ENCODE measurements around the gene ALOX15B. TPM values are rescaled to one million over a fixed set of nuclear protein-coding genes. Genes with fewer than 3 reads are reported as not detected.

Gene ALOX15B
- total RNA-seq, 1 experiment from 2014 or later: not detected

- H3K4me1 Mint-ChIP-seq (ENCODE audit: low read depth, unreplicated experiment): no peaks in the 10 kb centered on the region
- CTCF ChIA-PET: interaction anchor here (0.7 kb wide), 1 partner anchor 113 kb away, joined by 3 read pairs; no protein-coding TSS in a partner anchor
Observed at GRCh38 chr17:8044819-8045810, 6.3 kb downstream of the ALOX15B start.

GRCh38 chr17:8046306-8046928 lies 7.6 kb downstream of the ALOX15B start:
- Mint-ChIP-seq H3K27ac (ENCODE audit: unreplicated experiment) (no peak overlapping the region), H3K27me3 (ENCODE audit: unreplicated experiment) (peaks cover 48% of the 10 kb centered on the region), H3K4me3 (ENCODE audit: low read depth, unreplicated experiment) (no peak overlapping the region), H3K36me3 (ENCODE audit: insufficient read depth, unreplicated experiment) (no peaks in the 10 kb centered on the region), H3K4me1 (ENCODE audit: low read depth, unreplicated experiment) (no peaks in the 10 kb centered on the region), H3K9me3 (ENCODE audit: low read depth, unreplicated experiment) (no peaks in the 10 kb centered on the region)
- no peak for TF ChIP-seq CTCF (IDR thresholded peaks at IDR 0.05; ENCODE audit: unreplicated experiment)
- CTCF ChIA-PET: no interaction called here
- DNase-seq: no peak
- intact Hi-C loops (cut with micrococcal nuclease; ENCODE audit: unreplicated experiment): loop anchor here (10.0 kb wide), 1 partner anchor 132 kb away; the partner anchor contains the start of gene RNF227
- no TSS peak for BruUV-seq (replicated peaks)

More at GRCh38 chr17:8044819-8045810, 6.3 kb downstream of the ALOX15B start:
- Mint-ChIP-seq H3K9me3 (ENCODE audit: low read depth, unreplicated experiment) (no peaks in the 10 kb centered on the region), H3K27me3 (ENCODE audit: unreplicated experiment) (peaks cover 48% of the 10 kb centered on the region), H3K27ac (ENCODE audit: unreplicated experiment) (no peak overlapping the region), H3K4me3 (ENCODE audit: low read depth, unreplicated experiment) (no peak overlapping the region), H3K36me3 (ENCODE audit: insufficient read depth, unreplicated experiment) (no peaks in the 10 kb centered on the region)
- no TSS peak for BruUV-seq (replicated peaks)
- no peak for DNase-seq
- TF ChIP-seq CTCF (IDR thresholded peaks at IDR 0.05; ENCODE audit: unreplicated experiment): no peak
- intact Hi-C loops (cut with micrococcal nuclease; ENCODE audit: unreplicated experiment): loop anchor here (5.0 to 10.0 kb wide), 2 partner anchors 130 to 303 kb away; partner anchors contain the start of gene RNF227

- no TSS peak for BruUV-seq (replicated peaks)
- TF ChIP-seq CTCF (IDR thresholded peaks at IDR 0.05; ENCODE audit: unreplicated experiment): no peak
- H3K4me3 Mint-ChIP-seq (ENCODE audit: low read depth, unreplicated experiment): no peak overlapping the region
- H3K27ac Mint-ChIP-seq (ENCODE audit: unreplicated experiment): no peak overlapping the region
- peaks cover 48% of the 10 kb centered on the region for H3K27me3 Mint-ChIP-seq (ENCODE audit: unreplicated experiment)
- intact Hi-C loops (cut with micrococcal nuclease; ENCODE audit: unreplicated experiment): loop anchor here (10.0 kb wide), 1 partner anchor 132 kb away; the partner anchor contains the start of gene RNF227
- H3K9me3 Mint-ChIP-seq (ENCODE audit: low read depth, unreplicated experiment): no peaks in the 10 kb centered on the region
- H3K36me3 Mint-ChIP-seq (ENCODE audit: insufficient read depth, unreplicated experiment): no peaks in the 10 kb centered on the region
- CTCF ChIA-PET: interaction anchor here (0.5 kb wide), 1 partner anchor 403 kb away, joined by 4 read pairs; no protein-coding TSS in a partner anchor
- no peak for DNase-seq
- no peaks in the 10 kb centered on the region for H3K4me1 Mint-ChIP-seq (ENCODE audit: low read depth, unreplicated experiment)
Observed at GRCh38 chr17:8046929-8047768, 8.3 kb downstream of the ALOX15B start.

GRCh38 chr17:8047769-8048110 lies 8.9 kb downstream of the ALOX15B start:
- CTCF ChIA-PET: no interaction called here
- DNase-seq: no peak
- Mint-ChIP-seq H3K9me3 (ENCODE audit: low read depth, unreplicated experiment) (no peaks in the 10 kb centered on the region), H3K4me3 (ENCODE audit: low read depth, unreplicated experiment) (no peak overlapping the region), H3K36me3 (ENCODE audit: insufficient read depth, unreplicated experiment) (no peaks in the 10 kb centered on the region), H3K27ac (ENCODE audit: unreplicated experiment) (no peak overlapping the region), H3K4me1 (ENCODE audit: low read depth, unreplicated experiment) (no peaks in the 10 kb centered on the region), H3K27me3 (ENCODE audit: unreplicated experiment) (peaks cover 47% of the 10 kb centered on the region)
- intact Hi-C loops (cut with micrococcal nuclease; ENCODE audit: unreplicated experiment): loop anchor here (10.0 kb wide), 1 partner anchor 133 kb away; the partner anchor contains the start of gene RNF227
- no peak for TF ChIP-seq CTCF (IDR thresholded peaks at IDR 0.05; ENCODE audit: unreplicated experiment)
- no TSS peak for BruUV-seq (replicated peaks)
